Loucy (cell line): ENCODE data around the gene RBFOX2.

Source experiments
- EZH2phosphoT487 ChIP-seq: fragments of 200-600 bp; IDR thresholded peaks from 2 replicates; pipeline ENCODE4 v1.6.1; 2018; ENCODE audit warnings: antibody characterized with exemption, mild to moderate bottlenecking, moderate library complexity, borderline replicate concordance
- TF ChIP-seq, protein P1 (sequence below): fragments of 200-600 bp; sonication (generic); conservative IDR thresholded peaks from 2 replicates; pipeline ENCODE4 v1.5.1; 2014; ENCODE audit warnings: mild to moderate bottlenecking, antibody characterized with exemption, low read length

DNA sequence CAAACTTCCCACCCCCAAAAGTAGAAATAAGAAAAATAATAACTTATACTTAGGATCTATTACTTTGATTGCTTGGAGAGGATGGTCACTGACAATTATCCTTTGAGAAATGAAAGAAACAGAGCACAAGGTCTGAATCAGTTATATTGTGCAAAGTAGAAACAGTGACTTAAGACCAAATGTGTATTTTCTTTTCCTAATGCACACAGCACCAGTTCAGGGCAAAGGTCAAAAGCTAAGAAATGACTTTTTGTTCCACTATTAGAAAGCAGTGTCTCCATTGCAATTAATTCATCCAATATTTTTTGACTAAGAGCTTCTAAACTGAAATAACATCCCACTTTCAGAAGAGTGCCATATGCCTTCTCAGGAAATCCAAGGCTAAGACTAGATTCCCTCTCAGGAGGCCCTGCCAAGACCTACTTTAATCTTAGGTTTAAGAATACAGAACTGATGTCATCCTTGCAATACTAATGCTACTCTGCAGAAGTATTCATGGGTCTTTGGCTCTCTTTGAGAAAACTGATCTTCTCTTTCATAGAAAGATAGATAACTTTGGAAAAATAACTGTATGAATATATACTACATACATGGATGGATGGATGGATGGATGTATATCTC, 164.0 kb downstream of the RBFOX2 start:
- TF ChIP-seq, protein P1, sequence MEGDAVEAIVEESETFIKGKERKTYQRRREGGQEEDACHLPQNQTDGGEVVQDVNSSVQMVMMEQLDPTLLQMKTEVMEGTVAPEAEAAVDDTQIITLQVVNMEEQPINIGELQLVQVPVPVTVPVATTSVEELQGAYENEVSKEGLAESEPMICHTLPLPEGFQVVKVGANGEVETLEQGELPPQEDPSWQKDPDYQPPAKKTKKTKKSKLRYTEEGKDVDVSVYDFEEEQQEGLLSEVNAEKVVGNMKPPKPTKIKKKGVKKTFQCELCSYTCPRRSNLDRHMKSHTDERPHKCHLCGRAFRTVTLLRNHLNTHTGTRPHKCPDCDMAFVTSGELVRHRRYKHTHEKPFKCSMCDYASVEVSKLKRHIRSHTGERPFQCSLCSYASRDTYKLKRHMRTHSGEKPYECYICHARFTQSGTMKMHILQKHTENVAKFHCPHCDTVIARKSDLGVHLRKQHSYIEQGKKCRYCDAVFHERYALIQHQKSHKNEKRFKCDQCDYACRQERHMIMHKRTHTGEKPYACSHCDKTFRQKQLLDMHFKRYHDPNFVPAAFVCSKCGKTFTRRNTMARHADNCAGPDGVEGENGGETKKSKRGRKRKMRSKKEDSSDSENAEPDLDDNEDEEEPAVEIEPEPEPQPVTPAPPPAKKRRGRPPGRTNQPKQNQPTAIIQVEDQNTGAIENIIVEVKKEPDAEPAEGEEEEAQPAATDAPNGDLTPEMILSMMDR = no peak
- TF ChIP-seq EZH2phosphoT487 = no peak
